NCI-H1092 treated with DMSO at 0.1 percent for 48 hours (cell line): ENCODE results near the gene ANKRD11.
"Not testable (repeated sequence)": the region's sequence is repeated elsewhere in the genome, so short reads cannot be mapped to it uniquely, and the experiment has no call there.

Experiments used
- DNase-seq: peaks from one replicate; lab custom pipeline; 2025; lab: John Stamatoyannopoulos, UW

Gene ANKRD11

GRCh38 chr16:89264800-89265550 lies 225.4 kb downstream of the ANKRD11 start:
- DNase-seq: no peak

- no peak for DNase-seq
Observed at GRCh38 chr16:89261691-89262563, 228.4 kb downstream of the ANKRD11 start.

GRCh38 chr16:89259901-89260300 lies 230.5 kb downstream of the ANKRD11 start:
- DNase-seq: not testable (repeated sequence)

GRCh38 chr16:89257757-89258465 lies 232.4 kb downstream of the ANKRD11 start:
- DNase-seq: peak; percentile 2

GRCh38 chr16:89257281-89257731 lies 233.1 kb downstream of the ANKRD11 start:
- DNase-seq: peak; percentile 4

- peak; percentile 60 for DNase-seq
Observed at GRCh38 chr16:89256651-89257254, 233.6 kb downstream of the ANKRD11 start.

- DNase-seq: no peak
Observed at GRCh38 chr16:89253548-89254287, 236.6 kb downstream of the ANKRD11 start.

GRCh38 chr16:89248196-89248982 lies 242.0 kb downstream of the ANKRD11 start:
- no peak for DNase-seq

- DNase-seq: not testable (repeated sequence)
Observed at GRCh38 chr16:89247734-89248075, 242.7 kb downstream of the ANKRD11 start.

- peak; percentile 86 for DNase-seq
Observed at GRCh38 chr16:89246903-89247733, 243.2 kb downstream of the ANKRD11 start.

- DNase-seq: no peak
Observed at GRCh38 chr16:89246383-89246902, 243.9 kb downstream of the ANKRD11 start.

- DNase-seq: no peak
Observed at GRCh38 chr16:89244754-89245153, 245.6 kb downstream of the ANKRD11 start.

- not testable (repeated sequence) for DNase-seq
Observed at GRCh38 chr16:89244264-89244663, 246.1 kb downstream of the ANKRD11 start.

- DNase-seq: no peak
Observed at GRCh38 chr16:89243664-89244063, 246.7 kb downstream of the ANKRD11 start.

- no peak for DNase-seq
Observed at GRCh38 chr16:89242795-89243200, 247.6 kb downstream of the ANKRD11 start.

GRCh38 chr16:89241187-89242007 lies 249.0 kb downstream of the ANKRD11 start:
- DNase-seq: peak; percentile 61

GRCh38 chr16:89237733-89238132 lies 252.6 kb downstream of the ANKRD11 start:
- no peak for DNase-seq
